Stimulated activated CD8-positive, alpha-beta memory T cell treated with anti-CD3 and anti-CD28 coated beads, Interleukin-12 subunit alpha, Interleukin-12 subunit beta, amount 100 ng/mL, for 4 hours (primary cell): ENCODE measurements around the gene ARFGEF2.
"Not testable (repeated sequence)": the region's sequence is repeated elsewhere in the genome, so short reads cannot be mapped to it uniquely, and the experiment has no call there.

ENCODE experiments used
- DNase-seq: peaks from one replicate; pipeline ENCODE4 v3.0.0-alpha.2; 2020; ENCODE audit warnings: low read depth

ARFGEF2 gene

GRCh38 chr20:48999890-49000870, 78.7 kb downstream of the ARFGEF2 start:
- no peak for DNase-seq

GRCh38 chr20:49001741-49002140, 80.2 kb downstream of the ARFGEF2 start:
- DNase-seq = no peak

- DNase-seq = no peak
Observed at GRCh38 chr20:49006446-49006980, 85.0 kb downstream of the ARFGEF2 start.

GRCh38 chr20:49009899-49010631, 88.6 kb downstream of the ARFGEF2 start:
- DNase-seq = no peak

GRCh38 chr20:49024220-49024619, 102.7 kb downstream of the ARFGEF2 start:
- DNase-seq = no peak

GRCh38 chr20:49028177-49028576, 106.7 kb downstream of the ARFGEF2 start:
- DNase-seq = not testable (repeated sequence)

- DNase-seq = no peak
Observed at GRCh38 chr20:49028684-49029083, 107.2 kb downstream of the ARFGEF2 start.

GRCh38 chr20:49029203-49029602, 107.7 kb downstream of the ARFGEF2 start:
- no peak for DNase-seq

GRCh38 chr20:49030954-49031619, 109.6 kb downstream of the ARFGEF2 start:
- DNase-seq = no peak

- no peak for DNase-seq
Observed at GRCh38 chr20:49032455-49032854, 110.9 kb downstream of the ARFGEF2 start.

GRCh38 chr20:49034070-49034732, 112.7 kb downstream of the ARFGEF2 start:
- no peak for DNase-seq

- no peak for DNase-seq
Observed at GRCh38 chr20:49037962-49038387, 116.5 kb downstream of the ARFGEF2 start.

GRCh38 chr20:49039854-49040253, 118.3 kb downstream of the ARFGEF2 start:
- DNase-seq = no peak

- DNase-seq = no peak
Observed at GRCh38 chr20:49043000-49043399, 121.5 kb downstream of the ARFGEF2 start.

GRCh38 chr20:49045440-49046086, 124.1 kb downstream of the ARFGEF2 start:
- no peak for DNase-seq

- peak; percentile 92 for DNase-seq
Observed at GRCh38 chr20:49046087-49046900, 124.8 kb downstream of the ARFGEF2 start, which contains the start of gene CSE1L. Gene CSE1L, plus strand, starts transcription at chr20:49046312. Its CDS starts 12,152 bp downstream, at chr20:49058464.

GRCh38 chr20:49052334-49052733, 130.8 kb downstream of the ARFGEF2 start:
- DNase-seq = no peak

GRCh38 chr20:49054056-49054643, 132.6 kb downstream of the ARFGEF2 start:
- DNase-seq = no peak

- DNase-seq = no peak
Observed at GRCh38 chr20:49063279-49063678, 141.8 kb downstream of the ARFGEF2 start.

- DNase-seq = no peak
Observed at GRCh38 chr20:49074521-49074920, 153.0 kb downstream of the ARFGEF2 start.
